Astrocyte (in vitro differentiated cells and primary cell): ENCODE data around the gene ALOX5. TPM values are rescaled to one million over a fixed set of nuclear protein-coding genes. Genes with fewer than 3 reads are reported as not detected.

Source experiments
- DNase-seq: peaks from one replicate; pipeline ENCODE4 v3.0.0-alpha.2; 2010; ENCODE audit warnings: low read depth
- FAIRE-seq: peaks from 2 replicates; lab custom pipeline; 2011; peaks lifted over from hg19 to GRCh38; lab: Jason Lieb, UNC
- H2AFZ ChIP-seq: 2 replicates; pipeline ENCODE4 v1.6.0; 2012; ENCODE audit warnings: low read depth, low read length, inconsistent platforms
- H3K27ac ChIP-seq: 2 replicates; pipeline ENCODE4 v1.5.1; 2011; ENCODE audit warnings: low read depth, low read length, inconsistent platforms
- H3K27me3 ChIP-seq: 2 replicates; pipeline ENCODE4 v1.6.0; 2011; ENCODE audit warnings: low read length, inconsistent platforms; ENCODE audit not compliant: insufficient read depth
- H3K36me3 ChIP-seq: 2 replicates; pipeline ENCODE4 v1.5.1; 2011; ENCODE audit warnings: low read length, inconsistent platforms; ENCODE audit not compliant: insufficient read depth
- H3K4me1 ChIP-seq: 2 replicates; pipeline ENCODE4 v1.5.1; 2011; ENCODE audit warnings: low read length, inconsistent platforms; ENCODE audit not compliant: insufficient read depth
- H3K4me2 ChIP-seq: 2 replicates; pipeline ENCODE4 v1.6.0; 2012; ENCODE audit warnings: low read length, inconsistent platforms
- H3K4me3 ChIP-seq: 2 replicates; pipeline ENCODE4 v1.5.1; 2011; ENCODE audit warnings: low read depth, mild to moderate bottlenecking, low read length, inconsistent platforms; ENCODE audit not compliant: insufficient read depth
- H3K79me2 ChIP-seq: 2 replicates; pipeline ENCODE4 v1.6.0; 2012; ENCODE audit warnings: mild to moderate bottlenecking, low read length, inconsistent platforms; ENCODE audit not compliant: insufficient read depth
- H3K9ac ChIP-seq: 2 replicates; pipeline ENCODE4 v1.6.0; 2012; ENCODE audit warnings: mild to moderate bottlenecking, low read length, inconsistent platforms
- H3K9me3 ChIP-seq: 2 replicates; pipeline ENCODE4 v1.5.1; 2012; ENCODE audit warnings: low read depth, mild to moderate bottlenecking, low read length, inconsistent platforms; ENCODE audit not compliant: insufficient read depth
- H4K20me1 ChIP-seq: 2 replicates; pipeline ENCODE4 v1.6.0; 2012; ENCODE audit warnings: low read length, inconsistent platforms; ENCODE audit not compliant: insufficient read depth
- H3K27ac Mint-ChIP-seq: one replicate; pipeline ENCODE4 v1.8.0; 2021; ENCODE audit warnings: mild to moderate bottlenecking, mixed read lengths; ENCODE audit not compliant: unreplicated experiment
- H3K27me3 Mint-ChIP-seq: one replicate; pipeline ENCODE4 v1.8.0; 2021; ENCODE audit warnings: low read depth, mixed read lengths; ENCODE audit not compliant: unreplicated experiment
- H3K36me3 Mint-ChIP-seq: one replicate; pipeline ENCODE4 v1.8.0; 2021; ENCODE audit warnings: low read depth, mixed read lengths; ENCODE audit not compliant: unreplicated experiment
- H3K4me1 Mint-ChIP-seq: one replicate; pipeline ENCODE4 v1.8.0; 2021; ENCODE audit warnings: low read depth, mixed read lengths; ENCODE audit not compliant: unreplicated experiment
- H3K4me3 Mint-ChIP-seq: one replicate; pipeline ENCODE4 v1.8.0; 2021; ENCODE audit warnings: mild to moderate bottlenecking, moderate library complexity, mixed read lengths; ENCODE audit not compliant: unreplicated experiment
- H3K9me3 Mint-ChIP-seq: one replicate; pipeline ENCODE4 v1.8.0; 2021; ENCODE audit warnings: mild to moderate bottlenecking, mixed read lengths; ENCODE audit not compliant: unreplicated experiment
- EZH2 ChIP-seq: IDR thresholded peaks from 2 replicates; pipeline ENCODE4 v1.6.1; 2012; ENCODE audit warnings: mild to moderate bottlenecking, low read length, inconsistent platforms; ENCODE audit not compliant: insufficient read depth
- total RNA-seq: library from RNA; stranded (reverse); gene quantifications from 2 replicates; pipeline ENCODE4 v1.2.1, GENCODE V29; 2021
- TF ChIP-seq, protein P1 (sequence below): IDR thresholded peaks from 2 replicates; pipeline ENCODE4 v1.5.1; 2011; ENCODE audit warnings: low read depth, mild to moderate bottlenecking, inconsistent platforms, low read length, moderate library complexity; ENCODE audit not compliant: insufficient read depth

ALOX5 gene
- total RNA-seq, 1 donor from 2014 or later = 1.0 TPM

DNA sequence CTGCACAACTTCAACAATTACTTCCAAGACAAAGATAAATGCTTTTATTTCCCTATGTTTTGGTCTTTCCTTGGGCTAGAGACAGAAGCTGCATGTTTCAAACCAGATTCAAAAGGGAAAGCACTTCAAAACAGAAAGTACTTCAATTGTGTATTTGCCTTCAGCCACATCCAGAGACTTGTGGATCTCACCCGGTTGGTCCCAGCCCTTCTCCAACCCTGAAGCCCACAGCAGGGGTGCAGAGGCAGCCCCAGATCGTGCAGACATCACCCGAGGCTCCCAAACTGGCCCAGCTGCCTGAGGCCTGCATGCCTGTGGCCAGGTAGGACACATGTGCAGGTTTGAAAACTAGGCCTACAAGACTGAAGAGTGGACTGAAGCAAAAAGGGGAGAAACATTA is 80.8 kb downstream of the ALOX5 start:
- Histone ChIP-seq H3K27me3 (no peaks in the 10 kb centered on the region), H3K79me2 (no peaks in the 10 kb centered on the region), H3K36me3 (no peaks in the 10 kb centered on the region), H4K20me1 (no peaks in the 10 kb centered on the region), H3K4me3 (no peak overlapping the region), H3K4me1 (no peaks in the 10 kb centered on the region), H3K27ac (no peak overlapping the region), H3K4me2 (no peak overlapping the region), H3K9ac (no peak overlapping the region), H2AFZ (no peak overlapping the region), H3K9me3 (no peaks in the 10 kb centered on the region)
- peaks cover 18% of the 10 kb centered on the region for H3K36me3 Mint-ChIP-seq
- H3K9me3 Mint-ChIP-seq = no peaks in the 10 kb centered on the region
- no peak for FAIRE-seq
- H3K27ac Mint-ChIP-seq = no peak overlapping the region
- no peaks in the 10 kb centered on the region for H3K27me3 Mint-ChIP-seq
- H3K4me3 Mint-ChIP-seq = no peak overlapping the region
- TF ChIP-seq EZH2 = no peak
- TF ChIP-seq, protein P1, sequence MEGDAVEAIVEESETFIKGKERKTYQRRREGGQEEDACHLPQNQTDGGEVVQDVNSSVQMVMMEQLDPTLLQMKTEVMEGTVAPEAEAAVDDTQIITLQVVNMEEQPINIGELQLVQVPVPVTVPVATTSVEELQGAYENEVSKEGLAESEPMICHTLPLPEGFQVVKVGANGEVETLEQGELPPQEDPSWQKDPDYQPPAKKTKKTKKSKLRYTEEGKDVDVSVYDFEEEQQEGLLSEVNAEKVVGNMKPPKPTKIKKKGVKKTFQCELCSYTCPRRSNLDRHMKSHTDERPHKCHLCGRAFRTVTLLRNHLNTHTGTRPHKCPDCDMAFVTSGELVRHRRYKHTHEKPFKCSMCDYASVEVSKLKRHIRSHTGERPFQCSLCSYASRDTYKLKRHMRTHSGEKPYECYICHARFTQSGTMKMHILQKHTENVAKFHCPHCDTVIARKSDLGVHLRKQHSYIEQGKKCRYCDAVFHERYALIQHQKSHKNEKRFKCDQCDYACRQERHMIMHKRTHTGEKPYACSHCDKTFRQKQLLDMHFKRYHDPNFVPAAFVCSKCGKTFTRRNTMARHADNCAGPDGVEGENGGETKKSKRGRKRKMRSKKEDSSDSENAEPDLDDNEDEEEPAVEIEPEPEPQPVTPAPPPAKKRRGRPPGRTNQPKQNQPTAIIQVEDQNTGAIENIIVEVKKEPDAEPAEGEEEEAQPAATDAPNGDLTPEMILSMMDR = no peak
- H3K4me1 Mint-ChIP-seq = peaks cover 23% of the 10 kb centered on the region
- DNase-seq = no peak

DNA sequence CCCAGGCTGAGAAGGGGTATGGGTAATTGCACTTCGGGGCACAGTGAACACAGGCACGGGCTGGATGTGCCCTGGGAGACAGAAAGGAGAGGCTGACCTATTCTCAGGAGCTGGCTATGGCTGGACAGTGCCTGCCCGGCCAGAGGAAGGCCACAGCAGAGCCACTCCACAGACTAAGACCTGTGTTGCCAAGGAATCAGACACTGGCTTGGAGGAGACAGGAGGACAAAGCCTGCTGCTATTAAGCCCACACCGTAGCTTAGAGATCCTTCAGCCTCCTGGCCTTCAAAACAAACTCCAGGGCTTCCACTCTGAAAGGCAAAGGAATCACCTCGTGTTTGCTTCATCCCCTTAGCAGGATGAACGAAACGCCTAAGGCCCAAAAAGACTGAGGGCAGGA is 82.2 kb downstream of the ALOX5 start:
- TF ChIP-seq, protein P1 = no peak
- TF ChIP-seq EZH2 = no peak
- no peak for FAIRE-seq
- H3K4me3 Mint-ChIP-seq = no peak overlapping the region
- no peak for DNase-seq
- peaks cover 30% of the 10 kb centered on the region for H3K4me1 Mint-ChIP-seq
- no peaks in the 10 kb centered on the region for H3K36me3 ChIP-seq
- H3K27ac ChIP-seq = no peak overlapping the region
- H3K36me3 Mint-ChIP-seq = peaks cover 18% of the 10 kb centered on the region
- H3K4me1 ChIP-seq = no peaks in the 10 kb centered on the region
- no peaks in the 10 kb centered on the region for H3K79me2 ChIP-seq
- H3K4me3 ChIP-seq = no peak overlapping the region
- H3K9ac ChIP-seq = no peak overlapping the region
- no peaks in the 10 kb centered on the region for H3K9me3 Mint-ChIP-seq
- no peaks in the 10 kb centered on the region for H3K9me3 ChIP-seq
- H3K4me2 ChIP-seq = no peak overlapping the region
- no peak overlapping the region for H2AFZ ChIP-seq
- no peaks in the 10 kb centered on the region for H3K27me3 Mint-ChIP-seq
- H3K27ac Mint-ChIP-seq = no peak overlapping the region
- H3K27me3 ChIP-seq = no peaks in the 10 kb centered on the region
- no peaks in the 10 kb centered on the region for H4K20me1 ChIP-seq

DNA sequence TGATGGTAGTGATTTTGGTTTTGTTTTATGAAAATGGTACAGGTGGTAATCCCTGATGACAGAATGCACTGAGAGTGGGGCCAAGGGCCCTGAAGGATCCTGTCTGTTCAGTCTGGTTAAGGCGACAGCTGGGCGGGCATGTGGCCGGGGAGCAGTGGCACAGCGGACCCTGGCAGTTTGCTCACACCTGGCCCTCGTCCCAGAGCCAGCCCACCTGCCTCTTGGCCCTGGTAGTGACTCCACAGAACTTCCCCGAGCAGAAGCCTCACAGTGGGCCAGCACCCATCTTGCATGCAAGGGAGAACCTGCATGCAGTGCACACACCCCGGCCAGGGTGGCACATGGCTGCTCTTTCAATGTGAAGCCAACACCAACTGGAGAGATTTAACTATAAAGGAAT is 82.8 kb downstream of the ALOX5 start:
- Mint-ChIP-seq H3K4me3 (no peak overlapping the region), H3K27ac (no peak overlapping the region), H3K36me3 (peaks cover 20% of the 10 kb centered on the region), H3K4me1 (peaks cover 30% of the 10 kb centered on the region), H3K27me3 (no peaks in the 10 kb centered on the region), H3K9me3 (no peaks in the 10 kb centered on the region)
- Histone ChIP-seq H3K4me1 (no peaks in the 10 kb centered on the region), H3K79me2 (no peaks in the 10 kb centered on the region), H4K20me1 (no peaks in the 10 kb centered on the region), H3K9ac (no peak overlapping the region), H3K27ac (no peak overlapping the region), H3K9me3 (no peaks in the 10 kb centered on the region), H3K4me2 (no peak overlapping the region), H3K27me3 (no peaks in the 10 kb centered on the region), H3K4me3 (no peak overlapping the region), H2AFZ (no peak overlapping the region), H3K36me3 (no peaks in the 10 kb centered on the region)
- FAIRE-seq (no peak), DNase-seq (no peak)
- TF ChIP-seq, protein P1 = no peak
- no peak for TF ChIP-seq EZH2
